K562 (cell line): ENCODE data around the gene CREB3L1. TPM values are rescaled to one million over a fixed set of nuclear protein-coding genes. Genes with fewer than 3 reads are reported as not detected.

Experiments used
- ATAC-seq: fragments of 200-7000 bp; cut with Tn5 transposase; 3 replicates; pipeline ENCODE4 v1.9.1; 2020; ENCODE audit warnings: moderate library complexity
- BruUV-seq: library from RNA; stranded (reverse); fragments of 400-500 nt; replicated peaks from 2 replicates; lab custom pipeline; 2021; lab: Mats Ljungman, UMichigan
- CTCF ChIA-PET: fragments of 300-600 bp; formaldehyde crosslinking; extraction: SDS; loops from one replicate; lab custom pipeline; 2021; ENCODE audit warnings: low intra/inter-chr PET ratio; lab: Yijun Ruan, JAX
- POLR2A ChIA-PET: fragments of 300-600, 350-650 bp; sonication (Branson Sonifier 250); formaldehyde crosslinking; extraction: SDS; loops from one replicate; lab custom pipeline; 2021; ENCODE audit warnings: antibody characterized with exemption, inconsistent platforms; lab: Yijun Ruan, JAX
- DNase-seq, 4 experiments: peaks; one replicate each; pipeline versions ENCODE4 v3.0.0 to v3.0.0-alpha.2; 2011 to 2018; ENCODE audit warnings: low spot score in 3 of 4, mixed read lengths in 3 of 4; ENCODE audit errors: extremely low read depth in 1 of 4
- FAIRE-seq: peaks from 2 replicates; lab custom pipeline; 2011; peaks lifted over from hg19 to GRCh38; lab: Jason Lieb, UNC
- H2AFZ ChIP-seq: 2 replicates; pipeline ENCODE4 v1.6.0; 2011; ENCODE audit warnings: low read depth, low read length, control low read depth, inconsistent platforms
- H3K27ac ChIP-seq: fragments of 200-600 bp; 3 replicates; pipeline ENCODE4 v1.8.0; 2011; ENCODE audit warnings: low read depth, mild to moderate bottlenecking, control low read depth, inconsistent platforms, low read length, moderate library complexity, mixed read lengths; ENCODE audit errors: extremely low read depth
- H3K27me3 ChIP-seq, 2 experiments: fragments of 300-600 bp in 1 of 2; 2 replicates in 1 of 2; 3 replicates in 1 of 2; pipeline versions ENCODE4 v1.6.0 to v1.8.0; 2011; ENCODE audit warnings: inconsistent platforms in 2 of 2, low read length in 2 of 2, mild to moderate bottlenecking in 1 of 2, mixed read lengths in 1 of 2, moderate library complexity in 1 of 2; ENCODE audit not compliant: control insufficient read depth in 2 of 2, insufficient read depth in 2 of 2
- H3K36me3 ChIP-seq: fragments of 300-600 bp; 3 replicates; pipeline ENCODE4 v1.8.0; 2011; ENCODE audit warnings: mild to moderate bottlenecking, low read length, inconsistent platforms; ENCODE audit not compliant: control insufficient read depth, insufficient read depth
- H3K4me1 ChIP-seq, 2 experiments: fragments of 200-600 bp in 1 of 2; replicated peaks in 1 of 2; 2 replicates in 1 of 2; 3 replicates in 1 of 2; pipeline versions ENCODE4 v1.5.1 to v1.8.0; 2011; ENCODE audit warnings: inconsistent platforms in 2 of 2, low read length in 2 of 2, mild to moderate bottlenecking in 1 of 2, mixed read lengths in 1 of 2, moderate library complexity in 1 of 2; ENCODE audit not compliant: control insufficient read depth in 2 of 2, insufficient read depth in 2 of 2
- H3K4me2 ChIP-seq: 2 replicates; pipeline ENCODE4 v1.6.1; 2011; ENCODE audit warnings: low read length, control low read depth, inconsistent platforms, mixed read lengths; ENCODE audit not compliant: insufficient read depth
- H3K4me3 ChIP-seq: fragments of 200-600 bp; sonication (generic), shearing (Covaris generic); 2 replicates; pipeline ENCODE4 v1.5.1; 2016; ENCODE audit warnings: control low read depth, inconsistent platforms
- H3K79me2 ChIP-seq: fragments of 200-600 bp; 3 replicates; pipeline ENCODE4 v1.8.0; 2011; ENCODE audit warnings: low read length, inconsistent platforms; ENCODE audit not compliant: control insufficient read depth, insufficient read depth
- H3K9ac ChIP-seq, 2 experiments: 2 replicates each; pipeline versions ENCODE4 v1.6.0 to v1.6.1; 2011; ENCODE audit warnings: low read depth in 2 of 2, low read length in 2 of 2, control low read depth in 1 of 2, inconsistent platforms in 1 of 2, mild to moderate bottlenecking in 1 of 2, mixed read lengths in 1 of 2; ENCODE audit not compliant: insufficient read depth in 1 of 2
- H3K9me1 ChIP-seq: one replicate; pipeline ENCODE4 v1.6.0; 2011; ENCODE audit warnings: inconsistent platforms, mild to moderate bottlenecking, low read length, moderate library complexity; ENCODE audit not compliant: control insufficient read depth, insufficient read depth
- H3K9me3 ChIP-seq: replicated peaks from 2 replicates; pipeline ENCODE4 v1.5.1; 2011; ENCODE audit warnings: low read depth, low read length, inconsistent platforms; ENCODE audit not compliant: control insufficient read depth, insufficient read depth
- H4K20me1 ChIP-seq: replicated peaks from 2 replicates; pipeline ENCODE4 v1.6.1; 2011; ENCODE audit warnings: low read length, inconsistent platforms, mixed read lengths; ENCODE audit not compliant: control insufficient read depth, insufficient read depth
- NFIC ChIP-seq: fragments of 450-650 bp; IDR thresholded peaks from 2 replicates; pipeline ENCODE4 v1.6.1; 2017; ENCODE audit warnings: mild to moderate bottlenecking, inconsistent platforms
- ZNF740 ChIP-seq, 3 experiments: fragments of 200-800 bp in 1 of 3; sonication (Bioruptor generic) in 1 of 3; sonication (generic) in 1 of 3; formaldehyde crosslinking in 1 of 3; IDR thresholded peaks; 2 replicates each; pipeline versions ENCODE4 v1.6.1 to v1.8.0; 2016 to 2022; ENCODE audit warnings: mild to moderate bottlenecking in 2 of 3, missing compliant biosample characterization in 2 of 3, missing genetic modification characterization in 2 of 3, missing genetic modification reagents in 1 of 3
- WGBS: fragments of 100-300 bp; shearing (Covaris generic); methylation state at CpG from one replicate; pipeline ENCODE4 v1.1.6; 2016; ENCODE audit warnings: low coverage, mixed read lengths; ENCODE audit not compliant: insufficient coverage; ENCODE audit errors: missing lambda C conversion rate; 5-methylcytosine and 5-hydroxymethylcytosine counted together
- in situ Hi-C: fragments of 300-500 bp; cut with MboI; formaldehyde crosslinking; loops from 4 replicates; pipeline ENCODE4 v1.15.0; 2018; ENCODE audit warnings: inconsistent platforms, mixed read lengths
- intact Hi-C: fragments of 100-400 bp; cut with micrococcal nuclease; formaldehyde crosslinking; loops from 2 replicates; pipeline ENCODE4 v1.14.2; 2022
- polyA plus RNA-seq, 8 experiments: library from polyadenylated mRNA; depleted of rRNA in 4 of 8; stranded (reverse) in 5 of 8; unstranded in 3 of 8; fragments of >200 nt; fragmentation: Nextera tagmentation in 2 of 8; fragmentation: Illumina TruSeq in 1 of 8; extraction: Ambion mirVana in 2 of 8; extraction: Trizol in 1 of 8; gene quantifications; 2 replicates each; pipeline versions ENCODE4 v1.2.1 to v1.2.3, GENCODE V29; 2011 to 2014; ENCODE audit warnings: inconsistent platforms in 1 of 8, missing spikeins in 1 of 8
- total RNA-seq, 7 experiments: library from RNA; depleted of rRNA in 6 of 7; stranded (reverse); fragments of >200 nt in 6 of 7; fragmentation: Illumina TruSeq in 2 of 7; extraction: Trizol in 2 of 7; gene quantifications; 2 replicates each; pipeline versions ENCODE4 v1.2.1 to v1.2.3, GENCODE V29; 2011 to 2021; ENCODE audit warnings: low replicate concordance in 1 of 7

Gene CREB3L1
- total and polyA plus RNA-seq, 9 of the 15 experiments (the other 6 are each of a cell fraction or from before 2014, with no cell fraction given) = 1.2 to 27.6 (median 3.7) TPM

GRCh38 chr11:46290598-46291309 is 13.3 kb downstream of the CREB3L1 start:
- in situ Hi-C loops (no loop called here), intact Hi-C loops (no loop called here)
- H3K27ac ChIP-seq = no peak overlapping the region
- H3K36me3 ChIP-seq = peaks cover 5% of the 10 kb centered on the region; the same call in 2 of the 3 replicates
- no TSS peak for BruUV-seq
- H3K79me2 ChIP-seq = peaks cover 16% of the 10 kb centered on the region
- peaks cover 27 to 42% of the 10 kb centered on the region in 2 experiments for H3K4me1 ChIP-seq
- DNase-seq (peak; percentile 81 to 91 (median 88)), FAIRE-seq (peak; percentile 37), ATAC-seq (peak; percentile 61)
- no peaks in the 10 kb centered on the region for H4K20me1 ChIP-seq
- TF ChIP-seq ZNF740 (CRISPR knock-in tag; IDR thresholded peaks at IDR 0.05) (no peak), ZNF740 (tag; IDR thresholded peaks at IDR 0.05) (no peak), NFIC (peak; percentile 97)
- H3K9ac ChIP-seq = peak overlapping the region in 1 of 2 experiments; percentile 69; a peak in 1 of 4 replicates
- ChIA-PET POLR2A (interaction anchor here (0.5 to 1.6 kb wide), 5 partner anchors 9 to 346 kb away, joined by 3 to 5 read pairs (median 3); no protein-coding TSS in a partner anchor), CTCF (no interaction called here)
- H3K4me3 ChIP-seq = no peak overlapping the region
- 53% methylated on average over 6 of the region's 6 CpGs for WGBS
- no peak overlapping the region for H3K4me2 ChIP-seq
- H3K9me3 ChIP-seq = no peaks in the 10 kb centered on the region
- peaks cover 3% of the 10 kb centered on the region for H3K9me1 ChIP-seq
- H2AFZ ChIP-seq = no peak overlapping the region
- H3K27me3 ChIP-seq = no peaks in the 10 kb centered on the region
